Endodermal cell (in vitro differentiated cells): ENCODE data around the gene CLEC4A. TPM values are rescaled to one million over a fixed set of nuclear protein-coding genes. Genes with fewer than 3 reads are reported as not detected.
"Not testable (repeated sequence)": the region's sequence is repeated elsewhere in the genome, so short reads cannot be mapped to it uniquely, and the experiment has no call there.

Experiments used
- DNase-seq: peaks from one replicate; pipeline ENCODE4 v3.0.0-alpha.2; 2017
- H3K27ac ChIP-seq: 2 replicates; pipeline ENCODE4 v1.5.1; 2013; ENCODE audit warnings: mild to moderate bottlenecking, low read depth, low read length, moderate library complexity
- H3K27me3 ChIP-seq: 2 replicates; pipeline ENCODE4 v1.6.1; 2013; ENCODE audit warnings: mild to moderate bottlenecking, low read length, moderate library complexity; ENCODE audit not compliant: insufficient read depth, control insufficient read depth, poor library complexity, severe bottlenecking
- H3K36me3 ChIP-seq: 2 replicates; pipeline ENCODE4 v1.7.0; 2013; ENCODE audit warnings: mild to moderate bottlenecking, low read length, moderate library complexity; ENCODE audit not compliant: control insufficient read depth, insufficient read depth
- H3K4me1 ChIP-seq: one replicate; pipeline ENCODE4 v1.7.0; 2013; ENCODE audit warnings: low read length; ENCODE audit not compliant: control insufficient read depth, insufficient read depth
- H3K4me3 ChIP-seq: 2 replicates; pipeline ENCODE4 v1.5.1; 2013; ENCODE audit warnings: mild to moderate bottlenecking, low read length, moderate library complexity
- H3K9ac ChIP-seq: 2 replicates; pipeline ENCODE4 v1.6.1; 2013; ENCODE audit warnings: mild to moderate bottlenecking, low read length, moderate library complexity; ENCODE audit not compliant: poor library complexity, severe bottlenecking; ENCODE audit errors: extremely low read depth
- H3K9me3 ChIP-seq: 2 replicates; pipeline ENCODE4 v1.6.1; 2013; ENCODE audit warnings: mild to moderate bottlenecking, low read length, moderate library complexity; ENCODE audit not compliant: control insufficient read depth
- H3K27ac Mint-ChIP-seq: 2 replicates; pipeline ENCODE4 v1.8.0; 2020; ENCODE audit warnings: mixed read lengths
- H3K27me3 Mint-ChIP-seq: 2 replicates; pipeline ENCODE4 v1.8.0; 2021; ENCODE audit warnings: mild to moderate bottlenecking, mixed read lengths; ENCODE audit not compliant: insufficient read depth
- H3K36me3 Mint-ChIP-seq: 2 replicates; pipeline ENCODE4 v1.8.0; 2020; ENCODE audit warnings: low read depth, mixed read lengths
- H3K4me1 Mint-ChIP-seq: 2 replicates; pipeline ENCODE4 v1.8.0; 2020; ENCODE audit warnings: mixed read lengths
- H3K4me3 Mint-ChIP-seq: 2 replicates; pipeline ENCODE4 v1.8.0; 2020; ENCODE audit warnings: mild to moderate bottlenecking, moderate library complexity, mixed read lengths
- H3K9me3 Mint-ChIP-seq: 2 replicates; pipeline ENCODE4 v1.8.0; 2020; ENCODE audit warnings: mild to moderate bottlenecking, mixed read lengths
- WGBS, 2 experiments: methylation state at CpG; one replicate each; pipeline versions ENCODE4 v1.1.5 to v1.1.7; 2013; ENCODE audit warnings: missing lambda C conversion rate in 2 of 2, mixed read lengths in 1 of 2; ENCODE audit not compliant: insufficient coverage in 1 of 2, insufficient read length in 1 of 2; 5-methylcytosine and 5-hydroxymethylcytosine counted together
- total RNA-seq, 2 donors: library from RNA; stranded (reverse); fragmentation: NEBNext Ultra II Directional in 1 of 2; extraction: Animal tissue kit (Norgen Biotek cat#: 25700) in 1 of 2; gene quantifications; 2 replicates in 1 of 2; 3 replicates in 1 of 2; pipeline ENCODE4 v1.2.1, GENCODE V29; 2021
- TF ChIP-seq, protein P1 (sequence below): fragments of 200-600 bp; sonication (generic); conservative IDR thresholded peaks from 2 replicates; pipeline ENCODE4 v1.5.0; 2021; ENCODE audit warnings: antibody characterized with exemption, mild to moderate bottlenecking

Gene CLEC4A
- total RNA-seq, 2 donors from 2014 or later, result 0.53 TPM; not detected in 1

DNA sequence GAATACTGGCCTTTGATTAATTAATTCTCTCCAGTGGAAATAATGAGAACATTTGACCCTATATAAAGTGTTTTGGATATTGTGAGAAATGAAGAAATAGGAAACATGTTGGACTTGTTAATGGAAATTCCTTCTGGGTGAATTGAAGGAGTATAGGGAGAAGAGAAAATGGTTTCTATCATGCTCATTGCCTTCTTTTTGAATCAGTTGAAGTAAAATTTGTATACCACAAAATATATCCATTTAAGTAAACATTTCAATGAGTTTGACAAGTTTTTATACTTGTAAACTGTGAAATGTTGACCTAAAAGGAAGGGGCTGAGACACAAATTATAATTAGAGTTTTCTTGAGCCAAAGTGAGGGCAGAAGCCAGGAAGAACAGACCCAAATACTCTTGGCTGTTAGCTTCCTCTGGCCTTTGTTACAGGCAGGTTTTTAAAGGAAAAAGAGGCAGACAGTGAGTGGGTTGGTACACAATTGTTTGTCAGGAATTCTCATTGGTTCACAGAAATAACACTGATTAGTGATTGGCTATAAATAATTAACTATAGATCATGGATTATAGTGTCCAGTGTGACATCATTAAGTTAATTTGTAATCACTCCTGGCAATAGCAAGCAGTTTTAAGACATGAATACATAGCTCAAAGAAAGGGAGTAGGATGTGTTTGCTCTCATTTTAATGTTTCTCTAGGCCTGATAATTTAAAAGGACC, 34.2 kb downstream of the CLEC4A start:
- no peaks in the 10 kb centered on the region for H3K9me3 ChIP-seq
- H3K4me1 ChIP-seq, result no peaks in the 10 kb centered on the region
- DNase-seq, result no peak
- H3K36me3 ChIP-seq, result no peaks in the 10 kb centered on the region
- H3K27ac Mint-ChIP-seq, result no peak overlapping the region
- TF ChIP-seq, protein P1, sequence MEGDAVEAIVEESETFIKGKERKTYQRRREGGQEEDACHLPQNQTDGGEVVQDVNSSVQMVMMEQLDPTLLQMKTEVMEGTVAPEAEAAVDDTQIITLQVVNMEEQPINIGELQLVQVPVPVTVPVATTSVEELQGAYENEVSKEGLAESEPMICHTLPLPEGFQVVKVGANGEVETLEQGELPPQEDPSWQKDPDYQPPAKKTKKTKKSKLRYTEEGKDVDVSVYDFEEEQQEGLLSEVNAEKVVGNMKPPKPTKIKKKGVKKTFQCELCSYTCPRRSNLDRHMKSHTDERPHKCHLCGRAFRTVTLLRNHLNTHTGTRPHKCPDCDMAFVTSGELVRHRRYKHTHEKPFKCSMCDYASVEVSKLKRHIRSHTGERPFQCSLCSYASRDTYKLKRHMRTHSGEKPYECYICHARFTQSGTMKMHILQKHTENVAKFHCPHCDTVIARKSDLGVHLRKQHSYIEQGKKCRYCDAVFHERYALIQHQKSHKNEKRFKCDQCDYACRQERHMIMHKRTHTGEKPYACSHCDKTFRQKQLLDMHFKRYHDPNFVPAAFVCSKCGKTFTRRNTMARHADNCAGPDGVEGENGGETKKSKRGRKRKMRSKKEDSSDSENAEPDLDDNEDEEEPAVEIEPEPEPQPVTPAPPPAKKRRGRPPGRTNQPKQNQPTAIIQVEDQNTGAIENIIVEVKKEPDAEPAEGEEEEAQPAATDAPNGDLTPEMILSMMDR, result no peak
- H3K9ac ChIP-seq, result no peak overlapping the region
- H3K36me3 Mint-ChIP-seq, result no peaks in the 10 kb centered on the region
- H3K27me3 Mint-ChIP-seq, result peaks cover 8% of the 10 kb centered on the region
- no peaks in the 10 kb centered on the region for H3K27me3 ChIP-seq
- H3K4me1 Mint-ChIP-seq, result peaks cover 4% of the 10 kb centered on the region
- no peaks in the 10 kb centered on the region for H3K9me3 Mint-ChIP-seq
- no peak overlapping the region for H3K4me3 Mint-ChIP-seq
- H3K27ac ChIP-seq, result no peak overlapping the region
- H3K4me3 ChIP-seq, result no peak overlapping the region

DNA sequence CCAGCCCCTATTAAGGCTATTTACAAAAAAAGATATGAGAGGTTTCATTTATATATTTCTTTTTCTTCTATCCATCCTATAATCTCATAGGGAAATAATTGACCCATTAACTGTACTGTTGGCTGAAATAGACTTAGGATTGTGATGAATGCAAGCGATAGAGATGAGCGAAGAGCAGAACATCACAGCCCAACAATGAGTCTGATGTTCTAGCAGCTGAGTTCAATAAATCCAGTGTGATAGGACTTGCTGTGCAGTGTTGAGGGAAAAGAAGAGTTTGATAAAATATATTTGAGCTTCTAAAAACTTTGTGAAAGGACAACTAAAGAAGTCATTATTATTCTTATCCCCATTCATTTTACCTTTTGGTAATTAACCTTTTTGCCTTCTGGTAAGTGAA, 49.5 kb downstream of the CLEC4A start:
- H3K4me1 Mint-ChIP-seq, result not testable (repeated sequence)
- peaks cover 13% of the 10 kb centered on the region for H3K27me3 Mint-ChIP-seq

DNA sequence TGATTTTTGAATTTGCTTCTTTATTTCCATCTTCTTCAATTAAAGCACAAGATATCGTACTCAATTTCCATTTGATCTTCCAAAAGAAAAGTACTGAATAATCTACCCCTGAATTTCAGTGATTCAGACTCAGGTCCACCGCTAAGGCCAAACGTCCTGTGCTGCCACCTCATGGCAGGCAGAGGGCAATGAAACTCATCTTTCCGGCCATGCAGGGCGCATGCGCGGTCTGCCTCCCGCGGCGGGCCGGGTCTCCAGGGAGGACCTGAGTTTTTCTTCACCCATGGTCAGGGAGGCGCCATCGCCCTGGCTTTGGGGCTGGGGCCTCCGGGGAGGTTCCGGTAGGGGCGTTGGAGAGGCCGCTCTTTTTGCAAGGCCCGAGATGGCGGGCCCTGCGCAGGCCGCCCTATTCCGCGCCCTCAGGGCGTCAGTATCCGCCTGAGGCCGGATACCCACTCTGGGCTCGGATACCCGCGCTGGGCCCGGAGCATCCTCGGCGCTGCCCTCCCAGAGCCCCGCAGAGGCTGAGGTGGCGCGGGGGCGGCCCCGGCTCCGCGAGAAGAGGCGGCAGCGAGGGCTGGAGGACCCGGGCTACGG, 56.7 kb downstream of the CLEC4A start:
- H3K36me3 Mint-ChIP-seq, H3K4me3 ChIP-seq, H3K27ac Mint-ChIP-seq, H3K4me1 Mint-ChIP-seq, H3K4me1 ChIP-seq, H3K27me3 ChIP-seq, H3K27ac ChIP-seq, H3K36me3 ChIP-seq, H3K9me3 ChIP-seq, H3K9ac ChIP-seq, H3K27me3 Mint-ChIP-seq: not testable (repeated sequence)
- Mint-ChIP-seq H3K4me3 (peak overlapping the region; percentile 58), H3K9me3 (peaks cover 21% of the 10 kb centered on the region)
- TF ChIP-seq, protein P1, result peak; percentile 94
- peak; percentile 94 for DNase-seq
- 20% methylated on average over 43 of the region's 43 CpGs; no CpG with 5 or more reads in 1 of the 2 experiments for WGBS, 2 experiments

More for the DNA sequence above, 49.5 kb downstream of the CLEC4A start:
- not testable (repeated sequence) for H3K9me3 ChIP-seq, H3K4me1 ChIP-seq, H3K4me3 ChIP-seq, H3K4me3 Mint-ChIP-seq, H3K36me3 Mint-ChIP-seq, H3K27me3 ChIP-seq, H3K27ac ChIP-seq, H3K36me3 ChIP-seq, DNase-seq, H3K27ac Mint-ChIP-seq, H3K9ac ChIP-seq, H3K9me3 Mint-ChIP-seq
- whole genome bisulfite sequencing, 2 experiments, result 92 to 96% methylated on average over 2 of the region's 2 CpGs

DNA sequence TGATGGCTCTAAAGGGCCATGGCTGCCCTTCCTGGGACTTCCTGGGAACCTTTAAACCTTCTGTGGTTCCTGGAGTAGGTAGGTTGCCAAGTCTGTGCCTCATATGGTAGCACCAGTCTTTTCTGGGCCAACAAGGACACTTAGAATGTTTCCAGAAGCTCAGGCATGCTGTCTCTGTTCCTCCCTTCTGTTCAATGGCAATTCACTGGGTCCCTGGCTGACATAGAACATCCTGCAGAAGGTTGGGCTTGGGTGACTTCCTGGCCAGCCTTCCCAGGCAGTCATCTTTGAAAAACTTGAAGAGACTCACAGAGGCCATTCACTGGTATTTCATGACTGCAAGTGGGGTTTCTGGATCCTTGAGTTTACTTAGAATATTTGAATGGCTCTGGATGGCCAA, 57.9 kb downstream of the CLEC4A start:
- H3K27ac ChIP-seq, H3K27ac Mint-ChIP-seq, H3K9me3 ChIP-seq, H3K36me3 ChIP-seq, H3K36me3 Mint-ChIP-seq, DNase-seq, H3K4me3 ChIP-seq, H3K4me1 ChIP-seq, H3K27me3 ChIP-seq, H3K9ac ChIP-seq, H3K27me3 Mint-ChIP-seq, H3K4me1 Mint-ChIP-seq: not testable (repeated sequence)
- H3K4me3 Mint-ChIP-seq, result peak overlapping the region; percentile 58
- H3K9me3 Mint-ChIP-seq, result peaks cover 21% of the 10 kb centered on the region

DNA sequence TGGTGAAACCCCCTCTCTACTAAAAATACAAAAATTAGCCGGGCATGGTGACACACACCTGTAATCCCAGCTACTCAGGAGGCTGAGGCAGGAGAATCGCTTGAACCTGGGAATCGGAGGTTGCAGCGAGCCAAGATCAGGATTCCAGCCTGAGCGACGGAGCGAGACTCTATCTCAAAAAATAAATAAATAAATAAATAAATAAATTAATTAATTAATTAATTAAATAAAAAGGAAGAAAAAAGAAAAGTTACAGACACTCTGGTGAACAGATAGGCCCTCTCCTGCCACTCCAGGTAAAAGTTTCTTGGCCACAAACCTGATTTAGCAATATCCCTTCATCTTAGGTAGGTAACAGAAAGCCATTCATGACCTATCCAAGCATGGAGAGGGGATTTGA, 59.5 kb downstream of the CLEC4A start:
- H3K27ac ChIP-seq, H3K36me3 ChIP-seq, H3K9me3 ChIP-seq, DNase-seq, H3K27me3 ChIP-seq, H3K4me3 Mint-ChIP-seq, H3K36me3 Mint-ChIP-seq, H3K27ac Mint-ChIP-seq, H3K4me3 ChIP-seq, H3K9ac ChIP-seq, H3K4me1 ChIP-seq, H3K27me3 Mint-ChIP-seq: not testable (repeated sequence)
- 98% methylated on average over 4 of the region's 7 CpGs; no CpG with 5 or more reads in 1 of the 2 experiments for WGBS, 2 experiments
- peaks cover 21% of the 10 kb centered on the region for H3K9me3 Mint-ChIP-seq
- H3K4me1 Mint-ChIP-seq, result peaks cover 10% of the 10 kb centered on the region

DNA sequence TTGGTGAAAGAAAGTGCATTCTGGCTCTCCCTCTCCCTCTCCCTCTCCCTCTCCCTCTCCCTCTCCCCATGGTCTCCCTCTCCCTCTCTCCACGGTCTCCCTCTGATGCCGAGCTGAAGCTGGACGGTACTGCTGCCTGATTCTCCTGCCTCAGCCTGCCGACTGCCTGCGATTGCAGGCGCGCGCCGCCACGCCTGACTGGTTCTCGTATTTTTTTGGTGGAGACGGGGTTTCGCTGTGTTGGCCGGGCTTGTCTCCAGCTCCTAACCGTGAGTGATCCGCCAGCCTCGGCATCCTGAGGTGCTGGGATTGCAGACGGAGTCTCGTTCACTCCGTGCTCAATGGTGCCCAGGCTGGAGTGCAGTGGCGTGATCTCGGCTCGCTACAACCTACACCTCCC, 59.9 kb downstream of the CLEC4A start:
- Mint-ChIP-seq H3K4me1 (peaks cover 10% of the 10 kb centered on the region), H3K9me3 (peaks cover 21% of the 10 kb centered on the region)
- not testable (repeated sequence) for H3K27me3 Mint-ChIP-seq, H3K4me1 ChIP-seq, H3K36me3 Mint-ChIP-seq, H3K27ac Mint-ChIP-seq, H3K27me3 ChIP-seq, H3K27ac ChIP-seq, DNase-seq, H3K4me3 ChIP-seq, H3K9ac ChIP-seq, H3K36me3 ChIP-seq, H3K9me3 ChIP-seq, H3K4me3 Mint-ChIP-seq
- 85 to 95% methylated on average over 2 to 17 of the region's 23 CpGs for WGBS, 2 experiments
